Stimulated activated CD4-positive, alpha-beta T cell treated with anti-CD3 and anti-CD28 coated beads, Interleukin-1b, Interleukin-23, amount 100 ng/mL, for 1 hour (primary cell): ENCODE results near the gene TMEM114.
"Not testable (repeated sequence)": the region's sequence is repeated elsewhere in the genome, so short reads cannot be mapped to it uniquely, and the experiment has no call there.

ENCODE experiments used
- DNase-seq, 2 donors: peaks; one replicate each; pipeline ENCODE4 v3.0.0-alpha.2; 2020; ENCODE audit warnings: low read depth in 2 of 2

The TMEM114 gene

GRCh38 chr16:8576141-8577004 is 13.9 kb downstream of the TMEM114 start:
- DNase-seq: no peak

DNA sequence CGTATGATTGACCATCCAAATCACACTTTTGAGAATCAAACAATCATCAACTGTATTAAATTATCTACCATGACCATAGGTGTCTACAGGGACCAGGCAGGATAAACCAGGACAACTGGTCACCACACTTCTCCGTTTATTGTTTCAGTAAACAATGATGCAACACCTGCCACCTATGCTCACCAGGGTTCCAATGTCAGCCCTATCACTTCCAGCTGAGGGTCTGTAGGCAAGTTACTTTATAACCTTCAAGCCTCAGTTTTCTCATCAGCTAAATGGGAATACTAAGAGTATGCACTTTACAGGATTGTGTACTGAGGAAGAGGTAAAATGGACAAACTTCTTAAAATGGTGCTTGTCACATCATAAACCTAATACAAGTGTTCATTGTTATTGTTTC is 14.9 kb downstream of the TMEM114 start:
- no peak for DNase-seq

GRCh38 chr16:8572919-8573724 is 17.2 kb downstream of the TMEM114 start:
- DNase-seq: no peak

- no peak for DNase-seq
Measured at GRCh38 chr16:8572063-8572918, 18.0 kb downstream of the TMEM114 start.

GRCh38 chr16:8571061-8571596 is 19.2 kb downstream of the TMEM114 start:
- DNase-seq: no peak

DNA sequence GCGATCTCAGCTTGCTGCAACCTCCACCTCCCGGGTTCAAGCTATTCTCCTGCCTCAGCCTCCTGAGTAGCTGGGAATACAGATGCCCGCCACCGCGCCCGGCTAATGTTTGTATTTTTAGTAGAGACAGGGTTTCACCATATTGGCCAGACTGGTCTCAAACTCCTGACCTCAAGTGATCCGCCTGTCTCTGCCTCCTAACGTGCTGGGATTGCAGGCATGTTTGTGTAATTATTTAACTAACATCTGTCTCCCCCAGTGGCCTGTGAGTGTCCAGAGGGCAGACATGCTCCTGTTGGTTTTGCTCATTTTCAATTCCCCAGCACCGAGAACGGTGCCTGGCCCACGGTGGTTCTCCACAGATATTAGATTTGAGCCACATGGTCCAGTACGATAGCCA is 19.9 kb downstream of the TMEM114 start:
- DNase-seq: not testable (repeated sequence)

GRCh38 chr16:8569650-8570346 is 20.5 kb downstream of the TMEM114 start:
- DNase-seq: no peak

DNA sequence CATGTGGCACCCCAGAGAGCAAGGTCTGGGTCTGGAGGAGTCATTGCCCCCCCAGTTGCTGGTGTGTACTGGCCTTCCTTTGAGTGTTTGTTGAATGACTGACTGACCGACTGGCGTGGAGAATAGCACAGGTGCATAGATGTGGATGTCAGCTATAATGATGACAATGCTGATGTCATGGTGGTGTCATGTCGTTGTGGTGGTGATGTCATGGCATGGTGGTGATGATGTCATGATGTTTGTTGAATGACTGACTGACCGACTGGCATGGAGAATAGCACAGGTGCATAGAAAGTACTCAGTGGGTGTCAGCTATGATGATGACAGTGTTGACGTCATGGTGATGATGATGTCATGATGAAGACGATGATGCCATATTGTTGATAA is 22.1 kb downstream of the TMEM114 start:
- no peak for DNase-seq

- DNase-seq: peak; percentile 36 to 39
Measured at GRCh38 chr16:8567355-8568230, 22.7 kb downstream of the TMEM114 start.

DNA sequence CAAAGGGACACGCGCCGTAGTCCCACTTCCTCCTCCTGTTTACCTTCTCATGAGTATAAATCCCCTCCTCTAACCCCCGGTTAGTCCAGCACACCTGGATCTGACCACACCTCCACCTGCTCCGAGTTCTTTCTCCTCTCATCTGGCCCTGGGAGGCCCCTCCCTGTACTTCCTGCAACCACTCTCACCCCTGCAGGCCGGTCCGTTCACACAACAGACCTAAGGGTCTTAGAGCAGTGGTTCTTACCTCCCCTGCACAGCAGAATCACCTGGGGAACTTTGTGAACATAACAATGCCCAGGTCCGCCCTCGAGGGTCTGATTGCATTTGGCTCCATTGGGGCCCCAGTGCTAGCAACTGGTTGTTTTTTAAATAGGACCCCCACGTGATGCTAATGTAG is 24.8 kb downstream of the TMEM114 start:
- DNase-seq: no peak

DNA sequence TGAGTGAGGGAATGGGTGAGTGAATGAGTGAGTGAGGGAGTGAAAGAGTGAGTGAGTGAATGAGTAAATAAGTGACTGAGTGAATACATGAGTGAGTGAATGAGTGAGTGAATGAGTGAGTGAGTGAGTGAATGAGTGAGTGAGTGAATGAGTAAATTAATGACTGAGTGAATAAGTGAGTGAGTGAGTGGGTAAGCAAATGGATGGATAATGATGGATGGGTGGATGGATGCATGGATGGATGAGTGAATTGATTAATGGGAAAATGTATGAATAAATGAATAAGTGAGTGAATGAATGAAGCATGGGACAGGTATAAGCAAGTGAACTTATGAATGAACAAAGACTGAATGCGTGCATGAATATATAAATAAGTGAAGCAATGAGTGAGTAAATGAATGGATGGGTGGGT is 25.4 kb downstream of the TMEM114 start:
- DNase-seq: no peak

DNA sequence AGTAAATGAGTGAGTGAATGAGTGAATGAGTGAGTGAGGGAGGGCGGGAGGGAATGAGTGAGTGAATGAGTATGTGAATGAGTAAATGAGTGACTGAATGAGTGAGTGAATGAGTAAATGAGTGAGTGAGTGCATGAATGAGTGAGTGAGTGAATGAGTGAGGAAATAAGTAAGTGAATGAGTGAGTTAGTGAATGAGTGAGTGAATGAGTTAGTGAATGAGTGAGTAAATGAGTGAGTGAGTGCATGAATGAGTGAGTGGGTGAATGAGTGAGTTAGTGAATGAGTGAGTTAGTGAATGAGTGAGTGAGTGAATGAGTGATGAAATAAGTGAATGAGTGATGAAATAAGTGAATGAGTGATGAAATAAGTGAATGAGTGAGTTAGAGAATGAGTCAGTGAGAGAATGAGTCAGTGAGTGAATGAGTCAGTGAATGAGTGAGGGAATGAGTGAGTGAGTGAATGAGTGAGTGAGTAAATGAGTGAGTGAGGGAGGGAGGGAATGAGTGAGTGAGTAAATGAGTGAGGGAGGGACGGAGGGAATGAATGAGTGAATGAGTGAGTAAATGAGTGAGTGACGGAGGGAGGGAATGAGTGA is 26.3 kb downstream of the TMEM114 start:
- not testable (repeated sequence) for DNase-seq

DNA sequence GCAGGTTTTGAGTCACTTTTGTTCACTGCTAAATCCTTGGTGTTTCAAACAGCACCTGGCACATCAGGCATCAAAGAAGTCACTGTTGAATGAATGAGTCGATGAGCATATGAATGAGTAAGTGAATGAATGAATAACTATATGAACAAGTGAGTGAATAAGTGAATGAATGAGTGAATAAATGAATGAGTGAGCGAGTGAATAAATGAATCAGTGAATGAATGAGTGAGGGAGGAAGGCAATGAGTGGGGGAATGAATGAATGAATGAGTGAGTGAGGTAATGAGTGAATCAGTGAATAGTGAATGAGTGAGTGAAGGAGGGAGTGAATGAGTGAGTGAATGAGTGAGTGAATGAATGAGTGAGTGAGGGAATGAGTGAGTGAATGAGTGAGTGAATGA is 28.8 kb downstream of the TMEM114 start:
- DNase-seq: no peak

DNA sequence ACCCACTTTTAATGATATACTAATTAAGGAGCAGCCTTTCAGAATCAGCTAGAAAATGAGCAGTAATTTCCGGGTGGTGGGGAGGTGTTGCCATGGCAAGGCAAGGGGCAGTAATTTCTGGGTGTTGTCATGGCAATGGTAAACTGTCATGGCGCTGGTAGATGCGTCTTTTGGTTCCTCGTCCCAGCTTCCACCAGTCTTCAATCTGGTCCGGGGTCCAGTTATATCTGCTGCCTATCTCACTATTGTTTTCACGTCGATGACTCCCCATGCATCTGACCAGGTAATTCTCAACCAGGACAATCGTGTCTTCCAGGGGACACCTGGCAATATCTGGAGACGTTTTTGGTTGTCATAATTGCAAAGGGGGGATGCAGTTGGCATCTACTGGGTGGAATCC is 34.9 kb downstream of the TMEM114 start:
- DNase-seq: no peak

DNA sequence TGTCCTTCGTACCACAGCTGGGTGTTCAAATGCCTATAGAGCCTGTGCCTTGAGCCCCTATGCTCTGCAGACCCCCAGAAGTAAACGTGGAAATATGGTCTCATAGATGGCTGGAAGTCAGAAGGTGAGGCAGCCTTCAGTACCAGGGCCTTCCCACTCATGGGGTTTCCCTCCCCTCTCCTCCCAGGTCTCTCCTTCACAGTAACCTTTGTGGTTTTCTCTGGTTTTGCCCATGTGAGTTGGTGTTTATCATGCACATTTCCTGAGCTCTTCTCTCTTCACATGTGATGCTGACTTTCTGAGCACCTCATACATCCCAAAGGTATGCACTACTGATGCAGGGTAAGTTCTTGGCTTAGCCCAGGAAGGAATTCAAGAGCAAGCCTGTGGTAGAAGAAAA is 35.4 kb downstream of the TMEM114 start:
- no peak for DNase-seq

DNA sequence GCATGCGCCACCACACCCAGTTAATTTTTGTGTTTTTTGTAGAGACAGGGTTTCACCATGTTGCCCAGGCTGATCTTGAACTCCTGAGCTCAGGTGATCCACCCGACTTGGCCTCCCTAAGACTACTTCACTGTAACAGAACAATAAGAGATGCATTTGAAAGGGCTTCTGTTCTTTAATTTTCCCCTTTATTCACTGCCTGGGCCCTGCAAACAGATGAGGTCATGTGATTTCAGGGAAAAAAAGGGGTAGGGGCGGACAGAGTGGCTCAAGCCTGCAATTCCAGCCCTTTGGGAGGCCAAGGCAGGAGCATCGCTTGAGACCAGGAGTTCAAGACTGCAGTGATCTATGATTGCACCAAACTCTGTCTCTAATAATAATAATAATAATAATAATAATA is 36.3 kb downstream of the TMEM114 start:
- no peak for DNase-seq

DNA sequence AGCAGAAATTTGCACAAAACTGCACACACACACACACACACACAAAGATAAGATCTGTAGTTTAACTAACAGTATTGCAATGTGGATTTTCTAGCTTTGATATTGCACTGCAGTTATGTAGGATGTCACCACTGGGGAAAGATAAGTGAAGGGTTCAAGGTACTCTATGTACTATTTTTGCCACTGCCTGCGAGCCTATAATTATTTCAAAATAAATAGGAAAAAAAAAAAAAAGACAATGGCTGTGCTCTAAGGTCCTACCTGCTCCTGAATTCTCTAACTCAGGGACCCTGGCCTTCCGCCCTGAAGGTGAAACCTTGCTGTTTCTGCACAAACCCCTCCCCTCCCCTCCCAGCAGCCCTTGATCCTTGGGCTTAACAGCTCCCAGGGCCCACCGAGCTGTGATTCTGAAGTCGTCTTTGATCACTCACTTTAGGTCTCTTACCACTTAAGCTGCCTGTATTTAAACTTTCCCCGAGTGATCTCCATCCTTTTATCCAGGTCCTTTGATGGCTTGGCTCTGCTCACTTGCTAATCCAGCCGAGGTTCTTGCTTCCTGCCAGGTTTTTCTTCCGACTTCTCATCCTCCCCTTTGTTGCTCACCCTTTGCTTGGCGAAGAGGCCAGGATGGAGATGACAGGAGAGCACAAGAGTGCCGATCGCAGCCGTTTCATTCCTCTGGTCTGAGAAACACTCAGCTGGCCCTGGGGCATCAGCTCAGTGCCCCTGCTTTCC is 37.7 kb downstream of the TMEM114 start:
- no peak for DNase-seq

DNA sequence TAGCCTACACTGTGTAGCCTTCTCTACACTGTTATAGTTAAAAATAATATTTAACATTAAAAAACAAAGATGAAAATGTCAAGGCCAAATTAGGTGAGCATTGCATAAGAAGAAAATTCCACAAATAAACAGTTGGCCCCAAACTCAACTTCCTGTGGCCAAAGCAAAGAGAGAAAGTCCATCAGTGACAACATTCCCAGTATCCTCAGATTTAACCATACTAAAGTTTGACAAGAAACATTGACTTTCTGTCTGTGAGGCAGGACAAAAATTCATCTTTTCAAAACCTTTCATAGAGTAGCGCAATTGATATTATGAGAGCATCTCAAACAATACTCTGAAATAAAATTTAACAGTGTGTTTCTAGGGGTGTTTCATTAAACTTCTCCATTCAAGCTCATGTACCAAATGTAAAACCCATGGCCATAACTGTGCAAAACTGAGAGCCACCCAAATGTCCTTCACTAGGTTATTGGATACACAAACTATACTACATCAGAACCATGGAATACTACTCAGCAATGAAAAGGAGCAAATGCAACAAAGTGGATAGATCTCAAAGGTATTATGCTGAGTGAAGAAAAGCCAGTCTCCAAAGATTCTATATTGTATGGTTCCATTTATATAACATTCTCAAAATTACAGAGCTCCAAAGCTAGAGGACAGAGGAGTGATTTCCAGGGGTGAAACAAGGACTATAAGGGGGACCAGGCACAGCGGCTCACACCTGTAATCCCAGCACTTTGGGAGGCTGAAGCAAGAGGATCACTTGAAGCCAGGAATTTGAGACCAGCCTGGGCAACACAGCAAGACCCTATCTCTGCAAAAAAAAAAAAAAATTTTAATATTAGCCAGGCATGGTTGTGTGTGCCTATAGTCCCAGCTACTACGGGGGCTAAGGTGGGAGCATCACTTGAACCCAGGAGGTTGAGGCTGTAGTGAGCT is 38.7 kb downstream of the TMEM114 start:
- DNase-seq: no peak
